NOMO-1 (cell line): ENCODE data around the gene KLHL18.
"Not testable (repeated sequence)": the region's sequence is repeated elsewhere in the genome, so short reads cannot be mapped to it uniquely, and the experiment has no call there.

ENCODE experiments used
- DNase-seq, 2 experiments: peaks; one replicate each; lab custom pipeline; 2025; ENCODE audit not compliant: unreplicated experiment in 2 of 2; lab: John Stamatoyannopoulos, UW

KLHL18 gene

DNA sequence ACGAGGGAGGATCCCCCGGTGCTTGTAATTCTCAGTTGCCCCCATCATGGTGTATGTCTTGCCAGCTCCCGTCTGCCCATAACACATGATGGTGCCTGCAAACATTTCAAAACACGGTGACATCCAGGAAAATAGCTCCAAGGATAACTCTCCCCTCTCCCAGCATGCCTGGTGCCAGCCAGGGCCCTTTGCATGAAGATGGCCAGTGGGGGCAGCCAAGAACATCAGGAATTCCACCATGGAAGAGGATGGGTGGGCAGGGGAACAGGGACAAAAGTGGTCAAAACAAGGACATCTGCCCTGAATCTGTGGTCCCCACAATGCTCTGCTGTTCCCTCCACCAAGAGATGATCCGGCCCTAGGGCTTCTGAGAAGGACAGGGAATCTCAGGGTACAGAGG lies 9.2 kb upstream of the KLHL18 start:
- DNase-seq, result no peak

DNA sequence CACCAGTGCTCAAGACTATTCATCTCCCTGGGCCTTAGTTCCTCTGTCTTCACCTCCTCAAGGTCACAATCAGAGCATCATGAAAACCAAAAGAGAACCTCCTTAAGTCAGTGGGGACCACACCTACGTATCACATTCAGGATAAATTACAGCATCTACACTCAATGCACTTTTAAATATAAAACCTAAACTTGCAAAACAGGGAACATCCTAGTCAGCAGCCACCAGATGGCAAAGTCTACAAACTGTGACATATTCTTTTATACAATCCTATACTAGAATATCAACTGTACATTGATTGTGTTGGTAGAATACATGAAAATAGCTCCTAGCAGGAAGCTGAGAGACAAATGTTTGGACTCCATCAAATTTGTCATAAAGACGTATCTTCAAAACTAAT lies 8.1 kb upstream of the KLHL18 start:
- DNase-seq, result no peak

DNA sequence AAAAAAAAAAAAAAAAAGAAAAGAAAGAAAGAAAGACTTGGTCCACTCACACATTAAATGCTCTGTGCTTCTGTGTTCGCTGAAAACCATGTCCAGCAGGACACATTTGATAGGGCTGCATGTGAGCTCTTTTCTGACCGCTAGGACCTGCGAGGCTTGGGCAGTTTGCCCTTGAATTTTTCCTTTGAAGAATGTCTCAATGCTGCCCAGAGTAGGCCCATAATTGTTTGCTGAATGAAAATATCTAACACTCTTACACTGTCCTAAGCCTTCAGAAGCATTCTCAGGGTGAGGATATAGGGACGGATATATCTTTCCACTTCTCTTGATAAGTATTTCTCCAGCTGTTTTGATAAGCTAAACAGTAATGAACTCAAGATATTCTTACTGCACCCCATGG lies 6.2 kb upstream of the KLHL18 start:
- DNase-seq, result no peak

DNA sequence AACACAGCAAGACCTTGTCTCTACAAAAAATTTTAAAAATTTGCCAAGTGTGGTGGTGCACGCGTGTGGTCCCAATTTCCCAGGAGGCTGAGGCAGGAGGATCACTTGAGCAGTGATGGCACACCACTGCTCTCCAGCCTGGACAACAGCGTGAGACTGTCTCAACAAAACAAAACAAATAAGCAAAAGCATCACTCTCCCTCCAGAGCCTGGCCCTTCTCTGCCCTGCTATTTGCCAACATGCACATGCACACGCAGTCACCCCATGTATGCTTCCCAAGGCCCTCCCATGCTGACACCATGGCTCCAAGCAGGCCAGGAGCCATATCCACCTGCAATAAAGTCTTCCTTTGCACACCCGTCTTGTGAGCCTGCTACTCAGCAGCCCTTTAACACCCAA lies 2.2 kb upstream of the KLHL18 start:
- DNase-seq, result no peak

DNA sequence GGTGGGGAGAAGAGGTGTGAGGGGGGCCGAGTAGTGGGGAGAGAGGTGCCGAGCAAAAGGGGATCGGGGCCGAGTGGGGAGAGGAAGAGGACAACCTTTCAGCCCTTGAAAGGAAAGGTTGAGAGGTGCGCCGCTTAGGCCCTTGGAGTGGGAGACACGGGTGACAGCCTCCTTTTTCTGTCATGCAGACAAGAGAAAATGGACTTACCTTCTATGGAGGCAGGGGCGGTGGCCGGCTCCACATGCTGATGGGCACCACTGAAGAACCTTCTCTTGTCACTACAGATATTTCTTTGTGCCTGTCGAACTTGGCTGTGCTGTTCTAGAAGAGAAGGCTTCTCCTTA lies 421 bp downstream of the KLHL18 start:
- no peak for DNase-seq

DNA sequence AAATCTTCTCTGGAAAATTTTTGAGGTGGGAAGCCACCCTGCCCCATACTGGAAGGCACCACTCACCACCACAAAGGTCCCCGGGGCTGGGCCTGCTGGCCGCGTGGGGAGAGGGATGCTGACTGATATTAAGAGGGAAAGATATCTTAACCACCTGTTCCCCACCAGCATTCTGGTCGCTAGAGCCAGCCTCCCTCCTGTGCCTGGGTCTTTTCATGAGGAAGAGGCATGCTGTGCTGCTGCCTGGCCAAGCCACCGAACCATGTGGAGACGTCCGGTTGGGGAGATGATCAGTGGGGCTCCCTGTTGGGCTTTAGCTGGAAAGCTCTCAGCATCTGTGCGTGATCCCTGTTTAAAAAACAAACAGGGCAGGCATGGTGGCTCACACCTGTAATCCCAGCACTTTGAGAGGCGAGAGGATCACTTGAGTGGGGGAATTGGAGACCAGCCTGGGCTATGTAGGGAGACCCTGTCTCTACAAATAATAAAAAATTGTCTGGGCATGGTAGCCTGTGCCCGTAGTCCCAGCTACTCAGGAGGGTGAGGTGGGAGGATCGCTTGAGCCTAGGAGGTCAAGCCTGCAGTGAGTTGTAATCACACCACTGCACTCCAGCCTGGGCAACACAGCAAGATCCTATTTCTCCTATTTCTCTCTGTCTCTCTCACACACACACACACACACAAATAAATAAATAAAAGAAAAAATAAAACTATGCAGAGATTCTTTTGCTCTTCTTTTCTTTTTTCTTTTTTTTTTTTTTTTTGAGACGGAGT lies 1.0 kb downstream of the KLHL18 start:
- DNase-seq, result no peak

DNA sequence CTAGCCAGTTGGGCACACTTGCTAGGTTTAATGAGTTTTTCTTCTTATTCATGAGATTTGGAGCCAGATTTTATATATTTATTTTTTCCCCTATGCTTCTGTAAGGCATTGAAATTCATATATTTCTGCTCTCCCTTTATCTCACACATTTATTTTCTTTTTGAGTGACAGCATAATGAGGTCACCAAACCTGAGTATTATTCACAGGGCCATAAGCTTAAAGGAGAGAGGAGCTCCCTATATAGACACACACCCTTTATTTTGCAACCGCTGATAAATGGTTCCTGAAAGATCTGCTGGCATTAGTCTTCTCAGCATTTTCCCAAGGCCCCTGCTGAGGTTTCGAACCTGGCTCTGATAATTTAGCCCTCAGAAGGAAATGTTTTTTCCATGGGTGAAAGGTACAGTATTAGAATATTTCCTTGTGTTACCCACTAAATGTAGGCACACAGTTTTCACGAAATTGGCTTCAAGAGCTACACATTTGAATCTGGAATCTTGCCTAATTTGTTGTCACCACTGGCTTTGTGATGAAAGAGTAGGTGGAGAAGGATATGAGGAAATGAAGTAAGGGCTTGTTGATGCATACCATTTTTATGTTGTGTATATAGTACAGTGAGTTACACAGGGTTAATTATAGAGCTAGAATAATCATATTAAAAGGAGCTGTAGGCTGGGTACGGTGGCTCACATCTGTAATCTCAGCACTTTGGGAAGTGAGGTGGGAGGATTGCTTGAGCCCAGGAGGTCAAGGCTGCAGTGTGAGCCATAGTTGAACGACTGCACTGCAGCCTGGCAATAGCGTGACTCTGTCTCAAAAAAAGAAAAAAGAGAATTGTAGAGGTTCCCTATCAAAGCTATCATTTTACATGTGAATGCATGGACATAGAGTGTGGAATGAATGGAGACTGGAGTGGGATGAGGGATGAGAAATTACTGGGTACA lies 6.5 kb downstream of the KLHL18 start:
- DNase-seq, result peak; percentile 74 to 78

DNA sequence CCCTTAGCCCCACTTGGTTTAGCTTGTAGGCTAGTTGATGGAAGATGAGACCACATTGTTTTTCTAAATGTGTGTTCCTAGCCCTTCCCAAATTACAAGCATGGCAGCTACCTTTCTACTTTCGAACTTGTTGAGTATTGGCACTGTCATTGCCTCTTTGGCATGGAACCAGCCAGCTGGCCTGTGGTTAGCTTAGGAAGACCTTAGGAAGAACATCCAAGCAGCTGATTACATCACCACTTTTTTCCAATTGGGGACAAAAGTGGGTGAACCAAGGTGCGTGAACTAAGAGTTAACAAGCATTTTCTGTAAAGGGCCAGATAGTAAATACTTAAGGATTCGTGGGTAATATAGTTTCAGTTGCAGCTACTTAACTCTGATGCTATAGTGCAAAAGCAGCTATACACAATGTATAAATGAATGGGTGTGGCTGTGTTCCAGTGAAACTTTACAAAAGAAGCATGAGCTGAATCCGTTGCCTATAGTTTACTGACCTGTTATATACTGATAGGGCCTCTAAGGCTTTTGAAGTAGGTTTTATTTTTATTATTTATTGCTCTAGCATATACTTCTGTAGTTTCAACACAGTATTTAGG lies 8.5 kb downstream of the KLHL18 start:
- DNase-seq, result no peak

DNA sequence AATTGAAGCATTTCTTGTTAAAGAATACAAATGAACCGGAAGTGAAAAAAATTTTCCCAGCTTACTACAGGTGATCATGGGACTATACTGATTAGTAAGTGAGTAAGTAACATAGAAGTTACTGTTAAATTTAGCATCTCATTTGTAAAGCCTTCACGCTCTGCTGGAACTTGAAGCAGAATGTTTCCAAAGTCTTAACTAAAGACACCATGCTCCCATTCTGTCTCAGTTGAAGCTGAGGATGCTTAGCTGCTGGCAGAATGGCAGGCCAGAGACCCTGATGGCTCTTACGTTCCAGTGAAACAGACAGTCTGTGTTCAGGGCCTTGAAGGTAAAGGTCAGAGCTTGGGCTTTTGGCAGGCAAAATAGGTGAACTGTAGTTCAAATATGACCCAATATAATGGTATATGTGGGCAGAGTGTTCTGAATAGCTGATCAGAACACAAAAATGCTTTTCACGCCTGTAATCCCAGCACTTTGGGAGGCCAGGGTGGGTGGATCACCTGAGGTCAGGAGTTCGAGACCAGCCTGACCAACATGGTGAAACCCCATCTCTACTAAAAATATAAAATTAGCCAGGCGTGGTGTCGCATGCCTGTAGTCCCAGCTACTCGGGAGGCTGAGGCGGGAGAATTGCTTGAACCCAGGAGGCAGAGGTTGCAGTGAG lies 9.1 kb downstream of the KLHL18 start:
- not testable (repeated sequence) for DNase-seq

DNA sequence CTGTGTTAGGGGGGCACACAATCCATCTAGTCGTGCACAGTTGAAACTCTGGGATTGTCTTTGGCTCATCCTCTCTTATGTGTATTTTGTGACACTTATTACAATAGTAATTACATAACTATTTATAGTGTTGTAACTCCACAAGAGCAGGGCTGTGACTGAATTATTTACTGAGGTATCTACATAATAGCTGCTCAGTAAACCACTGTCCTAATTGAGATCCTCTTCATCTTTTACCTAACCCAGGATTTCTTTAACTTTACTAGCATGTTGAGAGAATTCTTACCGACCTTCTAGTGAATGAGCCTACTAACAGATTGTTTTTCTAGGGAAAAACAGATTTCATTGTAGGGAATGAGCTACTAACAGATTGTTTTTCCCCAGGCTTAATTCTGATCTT lies 11.1 kb downstream of the KLHL18 start:
- no peak for DNase-seq

DNA sequence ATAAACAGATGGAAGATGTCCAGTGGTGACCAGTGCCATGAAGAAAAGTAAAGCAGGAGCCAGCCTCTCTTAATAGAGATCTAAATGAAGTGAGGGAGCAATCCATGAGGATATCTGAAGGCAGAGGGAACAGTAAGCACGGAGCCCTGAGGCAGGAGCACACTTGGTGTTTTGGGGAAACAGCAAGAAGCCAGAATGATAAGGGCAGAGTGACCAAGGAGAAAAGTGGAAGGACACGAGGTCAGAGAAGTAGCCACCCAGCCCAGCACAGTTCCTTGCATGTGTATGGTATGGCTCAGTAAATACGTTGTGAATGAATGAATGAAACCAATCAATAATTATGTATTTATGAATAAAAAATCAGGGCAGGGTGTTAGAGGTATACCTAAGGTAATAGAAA lies 11.6 kb downstream of the KLHL18 start:
- no peak for DNase-seq

DNA sequence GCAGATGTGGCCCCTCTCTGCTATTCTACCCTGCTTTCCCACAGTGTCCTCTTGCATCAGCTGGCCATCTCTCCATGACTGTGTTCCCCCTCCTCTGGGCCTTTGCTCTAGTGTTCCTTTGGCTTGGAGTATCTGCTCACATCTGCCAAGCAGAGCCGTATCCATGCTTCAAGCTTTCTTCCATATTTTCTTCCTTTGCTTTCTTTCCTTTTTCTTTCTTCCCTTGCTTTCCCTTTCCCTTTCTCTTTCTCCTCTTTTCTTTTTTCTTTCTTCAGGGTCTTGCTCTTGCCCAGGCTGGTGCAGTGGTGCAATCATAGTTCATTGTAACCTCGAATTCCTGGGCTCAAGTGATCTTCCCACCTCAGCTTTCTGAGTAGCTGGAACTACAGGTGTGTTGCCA lies 12.6 kb downstream of the KLHL18 start:
- DNase-seq, result no peak

DNA sequence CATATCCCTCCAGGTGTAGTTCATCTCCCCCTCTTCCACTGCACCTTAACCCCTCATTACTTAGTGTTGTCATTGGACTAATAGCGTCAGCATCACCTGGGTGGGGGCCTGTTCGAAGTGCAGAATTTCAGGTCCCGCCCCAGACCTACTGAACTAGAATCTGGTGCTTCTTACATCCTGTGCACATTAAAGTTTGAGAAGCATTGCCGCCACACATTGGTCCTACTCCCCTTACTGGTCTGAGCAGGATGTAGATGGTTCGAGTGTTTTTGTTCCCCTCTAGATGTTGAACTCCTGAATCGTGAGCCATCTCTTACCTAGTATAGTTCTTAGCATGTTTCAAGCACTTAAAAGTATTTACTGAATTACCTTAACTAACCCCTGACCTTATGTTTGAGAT lies 13.2 kb downstream of the KLHL18 start:
- DNase-seq, result no peak

DNA sequence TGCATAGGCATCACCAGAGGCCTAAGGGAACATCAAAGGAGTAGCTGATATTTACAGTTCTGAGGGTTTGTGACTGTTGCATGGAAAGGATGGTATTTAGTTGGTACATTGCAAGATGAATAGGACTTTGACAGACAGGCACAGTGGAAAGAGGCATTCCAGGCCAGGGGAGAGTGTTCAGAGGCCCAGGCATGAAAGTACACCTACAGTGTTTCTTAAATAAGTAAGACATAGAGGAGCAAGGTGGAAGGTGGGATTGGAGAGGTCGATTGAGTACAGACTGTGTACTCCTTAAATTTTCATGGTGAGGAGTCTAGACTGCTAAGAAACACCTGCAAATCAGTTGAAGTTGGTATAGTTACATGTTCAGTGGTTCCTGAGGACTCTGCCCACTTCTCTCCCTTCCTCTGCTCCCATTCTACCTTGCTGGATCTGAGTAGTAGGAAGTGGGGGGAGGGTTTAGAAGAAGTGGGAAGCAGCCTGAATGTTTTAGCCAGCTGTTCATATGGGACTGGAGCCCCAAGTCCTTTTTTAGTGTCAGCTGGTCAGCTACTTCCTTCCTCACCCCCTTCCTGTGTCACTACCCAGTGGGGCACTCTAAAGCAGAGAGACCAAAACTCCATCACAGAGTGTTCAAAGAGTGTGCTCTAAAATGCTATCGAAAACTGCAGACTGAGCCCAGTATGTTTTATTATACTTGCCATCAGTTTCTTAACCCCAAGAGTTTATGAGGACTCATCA lies 14.0 kb downstream of the KLHL18 start:
- no peak for DNase-seq

DNA sequence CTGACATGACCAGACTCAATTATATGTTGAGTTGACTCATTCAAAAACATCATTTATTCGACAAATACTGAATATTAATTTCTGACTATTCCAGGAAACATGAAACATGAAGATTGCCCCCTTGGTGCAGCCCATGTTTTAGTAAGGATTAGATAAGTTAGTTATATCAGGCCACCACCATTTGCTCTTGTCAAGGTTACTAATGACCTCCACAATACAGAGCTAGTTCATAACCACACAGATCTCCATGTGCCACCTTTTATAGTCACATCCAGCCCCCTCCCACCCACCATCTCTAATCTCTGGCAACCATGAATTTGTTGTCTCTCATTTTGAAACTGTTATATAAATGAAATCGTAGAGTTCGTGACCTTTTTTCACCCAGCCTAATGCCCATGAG lies 15.7 kb downstream of the KLHL18 start:
- DNase-seq, result no peak

DNA sequence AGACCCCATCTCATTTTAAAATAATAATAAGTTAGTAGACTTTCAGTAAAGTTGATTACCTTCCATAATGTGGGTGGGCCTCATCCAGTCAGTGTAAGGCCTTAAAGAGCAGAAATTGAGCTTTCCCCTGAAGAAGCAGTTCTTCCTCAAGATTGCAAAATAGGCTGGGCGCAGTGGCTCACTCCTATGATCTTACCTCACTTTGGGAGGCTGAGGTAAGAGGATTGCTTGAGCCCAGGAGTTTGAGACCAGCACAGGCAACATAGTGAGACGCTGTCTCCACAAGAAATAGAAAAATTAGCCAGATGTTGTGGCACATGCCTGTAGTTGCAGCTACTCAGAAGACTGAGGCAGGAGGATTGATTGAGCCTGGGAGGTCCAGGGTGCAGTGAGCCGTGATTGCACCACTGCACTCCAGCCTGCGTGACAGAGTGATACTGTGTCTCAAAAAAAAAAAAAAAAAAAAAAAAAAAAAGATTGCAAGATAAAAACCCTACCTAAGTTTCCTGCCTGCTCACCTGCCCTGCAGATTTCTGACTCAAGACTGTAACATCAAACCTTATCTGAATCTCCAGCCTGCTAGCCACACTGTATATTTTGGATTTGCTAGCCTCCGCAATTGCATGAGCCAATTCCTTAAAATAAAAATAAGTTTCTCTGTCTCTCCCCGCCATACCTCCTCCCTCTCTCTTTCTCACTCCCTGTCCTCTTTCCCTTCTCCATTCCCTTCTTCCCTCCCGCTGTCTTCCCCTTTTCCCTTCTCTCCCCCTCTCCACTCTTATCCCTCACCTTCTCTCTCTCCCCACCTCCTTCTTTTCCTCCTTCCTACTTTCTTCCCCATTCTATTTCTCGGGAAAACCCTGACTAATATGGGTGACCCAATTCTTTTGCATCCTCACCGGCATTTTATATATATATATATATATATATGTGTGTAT lies 16.9 kb downstream of the KLHL18 start:
- peak; percentile 11 to 12 for DNase-seq

DNA sequence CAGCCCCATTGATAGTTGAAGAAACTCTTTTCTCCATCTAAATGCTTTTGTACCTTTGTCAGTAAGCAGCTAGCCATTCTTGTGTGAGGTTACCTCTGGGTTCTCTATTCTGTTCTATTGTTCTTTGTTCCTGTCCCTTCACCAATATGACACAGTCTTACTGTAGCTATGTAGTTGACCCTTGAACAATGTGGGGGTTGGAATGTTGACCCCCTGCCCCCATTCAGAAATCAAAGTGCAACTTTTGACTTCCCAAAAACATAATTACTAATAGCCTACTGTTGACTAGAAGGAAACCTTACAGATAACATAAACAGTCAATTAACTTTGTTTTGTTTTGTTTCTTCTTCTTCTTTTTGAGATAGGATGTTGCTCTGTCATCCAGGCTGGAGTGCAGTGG lies 18.7 kb downstream of the KLHL18 start:
- DNase-seq, result no peak

DNA sequence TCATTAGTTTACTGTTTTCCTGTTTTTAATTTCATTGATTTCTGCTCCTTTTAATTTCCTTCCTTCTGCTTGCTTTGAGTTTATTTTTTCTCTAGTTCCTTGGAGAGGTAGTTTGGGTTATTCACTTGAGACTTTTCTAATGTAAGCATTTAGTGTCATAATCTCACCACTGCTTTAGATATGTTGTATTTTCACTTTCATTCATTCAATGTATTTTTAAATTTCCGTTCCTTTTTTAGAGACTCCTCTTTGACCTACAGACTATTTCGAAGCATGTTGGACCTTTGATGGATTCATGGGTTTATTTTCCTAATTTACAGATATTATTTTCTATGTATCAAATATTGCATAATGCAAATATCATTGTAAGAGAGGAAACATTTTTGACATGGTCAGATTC lies 23.3 kb downstream of the KLHL18 start:
- DNase-seq, result no peak

DNA sequence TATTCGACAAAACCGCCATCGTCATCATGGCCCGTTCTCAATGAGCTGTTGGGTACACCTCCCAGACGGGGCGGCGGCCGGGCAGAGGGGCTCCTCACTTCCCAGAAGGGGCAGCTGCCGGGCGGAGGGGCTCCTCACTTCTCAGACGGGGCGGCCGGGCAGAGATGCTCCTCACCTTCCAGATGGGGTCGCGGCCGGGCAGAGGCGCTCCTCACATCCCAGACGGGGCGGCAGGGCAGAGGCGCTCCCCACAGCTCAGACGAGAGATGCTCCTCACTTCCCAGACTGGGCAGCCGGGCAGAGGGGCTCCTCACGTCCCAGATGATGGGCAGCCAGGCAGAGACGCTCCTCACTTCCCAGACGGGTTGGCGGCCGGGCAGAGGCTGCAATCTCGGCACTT lies 26.5 kb downstream of the KLHL18 start:
- not testable (repeated sequence) for DNase-seq
